Hindlimb muscle (tissue), 1 donor: ENCODE measurements around the gene MYADML2. TPM values are rescaled to one million over a fixed set of nuclear protein-coding genes. Genes with fewer than 3 reads are reported as not detected.
"Not testable (repeated sequence)": the region's sequence is repeated elsewhere in the genome, so short reads cannot be mapped to it uniquely, and the experiment has no call there.

Experiments
- DNase-seq: peaks from one replicate; pipeline ENCODE4 v3.0.0-alpha.2; 2013
- polyA plus RNA-seq: library from polyadenylated mRNA; unstranded; fragments of 120-200 nt; gene quantifications from one replicate; pipeline ENCODE4 v1.2.1, GENCODE V29; 2013; ENCODE audit not compliant: insufficient read length

MYADML2 gene, protein sequence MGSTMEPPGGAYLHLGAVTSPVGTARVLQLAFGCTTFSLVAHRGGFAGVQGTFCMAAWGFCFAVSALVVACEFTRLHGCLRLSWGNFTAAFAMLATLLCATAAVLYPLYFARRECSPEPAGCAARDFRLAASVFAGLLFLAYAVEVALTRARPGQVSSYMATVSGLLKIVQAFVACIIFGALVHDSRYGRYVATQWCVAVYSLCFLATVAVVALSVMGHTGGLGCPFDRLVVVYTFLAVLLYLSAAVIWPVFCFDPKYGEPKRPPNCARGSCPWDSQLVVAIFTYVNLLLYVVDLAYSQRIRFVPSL
- polyA plus RNA-seq = 25.0 TPM

- no peak for DNase-seq
Observed at GRCh38 chr17:81947189-81947588, at the start of gene MYADML2. Gene MYADML2, minus strand, starts transcription at chr17:81947233. Its CDS starts 5,492 bp downstream, at chr17:81941741.

- no peak for DNase-seq
Observed at GRCh38 chr17:81996232-81996756, 49.3 kb upstream of the MYADML2 start.

DNA sequence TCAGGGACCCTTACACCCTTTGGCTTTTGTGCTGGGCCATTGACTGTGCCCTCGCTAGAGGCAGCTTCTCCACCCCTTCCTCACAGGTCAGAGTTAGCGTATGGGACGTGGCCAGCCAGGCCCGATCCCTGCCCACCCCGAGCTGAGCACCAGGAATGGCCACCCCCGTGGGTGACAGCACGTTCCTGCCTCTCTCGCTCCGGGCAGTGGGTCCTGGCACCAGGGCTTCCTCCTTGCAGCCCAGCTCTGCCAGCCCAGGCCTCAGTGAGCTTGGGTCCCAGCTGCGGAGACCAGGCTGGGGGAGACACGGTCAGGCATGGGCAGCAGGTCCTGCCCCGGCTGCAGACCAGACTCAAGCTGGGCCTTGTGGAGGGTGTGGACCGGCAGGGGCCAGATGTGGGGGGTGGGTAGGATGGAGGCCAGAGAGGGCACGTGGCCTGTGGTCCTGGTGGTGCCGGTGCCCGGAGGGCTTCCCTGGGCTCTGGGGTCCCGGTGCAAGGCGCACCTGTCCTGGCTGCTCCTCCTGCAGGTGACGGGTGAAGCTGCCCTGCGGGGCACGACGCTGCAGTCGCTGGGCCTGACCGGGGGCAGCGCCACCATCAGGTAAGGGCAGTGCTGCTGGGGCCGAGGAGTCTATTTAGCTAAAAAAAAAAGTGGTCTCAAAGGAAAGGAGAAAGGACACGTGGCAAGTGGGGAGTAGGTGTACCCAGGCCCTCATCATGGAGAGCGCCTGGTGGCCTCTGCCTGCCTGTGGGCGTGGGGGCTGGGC lies 48.6 kb upstream of the MYADML2 start:
- DNase-seq = no peak

DNA sequence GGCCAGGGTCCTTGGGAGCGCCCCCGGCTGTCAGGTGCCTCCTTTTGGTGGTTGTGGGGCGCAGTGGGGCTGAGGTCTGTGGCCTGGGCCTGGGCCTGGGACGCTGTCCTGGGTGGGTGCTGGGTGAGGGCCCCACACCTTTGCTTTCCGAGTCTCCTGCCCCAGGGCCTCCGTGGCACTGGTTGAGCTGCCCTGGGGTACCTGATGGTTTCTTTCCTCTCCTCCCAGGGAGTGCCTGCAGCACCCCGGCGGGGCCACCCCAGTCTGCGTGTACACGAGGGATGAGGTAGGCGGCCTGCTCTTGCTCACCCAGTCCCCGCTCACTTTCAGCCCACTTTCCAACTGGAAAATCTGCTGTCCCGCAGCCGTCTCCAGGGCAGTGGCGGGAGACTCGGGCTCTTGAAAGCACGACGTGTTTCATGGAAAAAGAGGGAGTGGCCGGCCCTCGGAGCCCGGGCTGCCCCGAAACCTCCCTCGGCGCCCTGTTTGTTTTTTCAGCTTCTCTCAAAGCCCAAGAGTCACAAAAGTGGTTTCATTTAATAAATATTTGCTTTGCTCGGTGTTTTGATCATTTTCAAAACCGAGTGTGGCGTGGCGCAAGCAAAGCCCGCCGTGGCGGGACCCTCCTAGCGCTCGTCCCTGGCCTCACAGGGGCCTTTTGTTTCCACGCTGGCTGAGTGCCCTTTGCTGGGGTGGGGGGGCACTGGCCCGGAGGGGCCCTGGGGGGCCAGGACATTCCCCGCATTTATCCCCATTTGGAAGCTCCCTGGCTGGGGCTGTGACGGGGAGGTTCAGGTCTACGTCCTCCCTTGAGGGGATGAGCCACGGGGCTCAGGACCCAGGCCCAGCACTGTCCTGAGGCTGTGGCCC lies 47.8 kb upstream of the MYADML2 start:
- DNase-seq = no peak

DNA sequence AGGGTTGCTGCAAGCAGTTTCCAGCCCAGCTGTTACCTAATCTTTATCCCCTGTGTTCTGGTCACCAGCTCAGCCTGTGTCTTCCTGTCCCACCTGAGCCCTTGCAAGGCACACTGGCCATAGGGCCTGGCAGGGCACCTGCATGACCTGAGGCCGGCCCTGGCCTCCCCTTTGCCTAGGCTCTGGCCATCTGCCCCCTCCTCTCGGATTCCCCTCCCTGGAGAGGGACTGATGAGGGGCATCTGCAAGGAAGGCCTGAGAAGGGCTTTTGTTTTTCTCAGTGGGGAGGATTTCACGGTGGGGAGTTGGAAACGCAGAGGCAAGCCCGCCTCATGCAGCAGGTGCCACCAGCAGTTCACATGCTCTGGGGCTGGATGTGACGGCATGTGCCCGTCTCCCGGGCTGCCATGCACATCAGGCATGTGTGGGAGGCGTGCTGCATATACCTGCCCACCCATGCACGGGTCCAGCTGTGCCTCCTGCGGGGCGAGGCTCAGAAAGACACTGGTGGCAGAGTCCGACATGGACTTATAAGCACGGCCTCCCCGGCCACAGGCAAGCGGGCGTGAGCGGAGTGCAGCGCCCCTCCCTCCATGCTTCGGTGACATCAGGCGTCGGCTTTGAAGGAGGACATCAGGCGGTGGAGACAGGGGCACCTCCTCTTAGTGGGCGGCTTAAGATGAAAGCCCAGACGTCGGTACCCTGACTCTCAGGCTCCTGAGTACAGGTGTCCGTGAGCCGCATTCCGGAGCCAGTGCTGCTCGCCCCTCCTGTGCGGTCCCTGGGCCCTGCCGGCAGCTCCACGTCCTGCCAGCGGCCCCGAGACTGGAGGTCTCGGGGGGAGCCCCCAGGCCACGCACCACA lies 46.9 kb upstream of the MYADML2 start:
- no peak for DNase-seq

GRCh38 chr17:81992306-81993102 lies 45.5 kb upstream of the MYADML2 start:
- no peak for DNase-seq

GRCh38 chr17:81991684-81992305 lies 44.8 kb upstream of the MYADML2 start:
- DNase-seq = peak; percentile 58

- no peak for DNase-seq
Observed at GRCh38 chr17:81990836-81991683, 44.0 kb upstream of the MYADML2 start.

DNA sequence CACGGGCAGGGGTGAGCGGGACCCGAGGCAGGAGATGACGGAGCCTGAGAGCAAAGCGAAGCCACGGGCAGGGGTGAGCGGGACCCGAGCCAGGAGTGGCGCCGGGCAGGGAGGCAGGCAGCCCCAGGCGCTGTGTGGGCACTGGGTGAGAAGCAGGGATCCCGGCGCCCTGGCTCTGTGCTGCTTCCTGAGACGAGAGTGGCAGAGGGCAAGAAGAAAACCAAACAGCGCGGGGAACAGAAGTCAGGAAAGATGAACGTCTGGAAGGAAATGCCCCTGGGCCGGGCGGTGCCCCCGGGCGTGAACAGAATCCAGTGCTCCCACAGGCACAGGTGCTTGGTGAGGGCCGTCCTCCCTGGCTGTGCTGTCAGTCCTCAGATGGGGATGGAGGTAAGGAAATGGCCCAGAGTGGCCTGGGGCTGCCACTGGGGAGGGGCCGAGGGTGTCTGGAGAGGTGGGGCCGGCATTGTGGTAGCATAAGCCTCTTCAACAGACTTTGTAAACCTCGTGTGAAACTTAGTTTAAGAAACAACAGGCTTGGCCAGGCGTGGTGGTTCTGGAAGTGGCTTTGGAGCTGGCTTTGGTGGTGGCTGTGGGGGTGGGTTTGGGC lies 40.2 kb upstream of the MYADML2 start:
- no peak for DNase-seq

DNA sequence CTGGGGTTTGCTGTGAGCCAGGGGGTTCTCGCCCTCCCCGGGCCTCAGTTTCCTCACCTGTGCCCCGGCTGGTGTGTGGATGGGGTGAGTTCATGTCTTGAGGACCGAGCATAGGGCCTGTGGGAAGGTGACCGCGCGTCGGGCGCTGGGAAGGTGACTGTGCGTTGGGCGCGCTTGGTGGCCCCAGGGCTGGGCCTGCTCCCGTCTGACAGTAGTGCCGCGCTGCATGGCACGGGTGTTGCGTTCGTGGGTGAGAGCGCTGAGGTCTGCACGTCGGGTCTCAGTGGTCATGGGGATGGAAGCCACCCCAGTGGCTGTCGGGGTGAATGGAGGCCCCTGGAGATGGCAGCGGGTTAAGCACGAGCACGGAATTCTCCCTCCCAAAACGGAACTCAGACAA lies 39.6 kb upstream of the MYADML2 start:
- DNase-seq = no peak

DNA sequence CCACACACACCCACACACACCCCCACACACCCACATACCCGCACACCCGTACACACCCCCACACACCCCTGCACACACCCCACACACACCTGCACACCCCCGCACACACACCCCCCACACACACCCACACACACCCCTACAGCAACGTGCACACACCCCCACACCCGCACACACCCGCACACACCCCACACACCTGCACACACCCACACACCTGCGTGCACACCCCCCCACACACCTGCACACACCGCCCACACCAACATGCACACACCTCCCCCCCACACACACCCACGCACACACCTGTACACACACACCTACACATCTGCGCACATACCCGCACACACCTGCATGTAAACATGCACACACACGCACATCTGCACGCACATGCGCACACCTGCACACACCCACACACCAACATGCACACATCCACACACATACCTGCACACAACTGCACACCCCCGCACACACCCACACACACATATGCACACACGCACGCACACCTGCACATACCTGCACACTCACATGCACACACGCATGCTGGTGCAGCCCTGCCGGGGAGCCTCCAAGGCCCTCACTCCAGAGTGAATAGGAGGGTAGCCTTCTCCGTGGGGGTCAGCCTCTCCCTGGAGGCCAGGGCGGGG lies 37.9 kb upstream of the MYADML2 start:
- no peak for DNase-seq

GRCh38 chr17:81983639-81984373 lies 36.8 kb upstream of the MYADML2 start:
- DNase-seq = no peak

GRCh38 chr17:81983011-81983638 lies 36.1 kb upstream of the MYADML2 start:
- DNase-seq = no peak

DNA sequence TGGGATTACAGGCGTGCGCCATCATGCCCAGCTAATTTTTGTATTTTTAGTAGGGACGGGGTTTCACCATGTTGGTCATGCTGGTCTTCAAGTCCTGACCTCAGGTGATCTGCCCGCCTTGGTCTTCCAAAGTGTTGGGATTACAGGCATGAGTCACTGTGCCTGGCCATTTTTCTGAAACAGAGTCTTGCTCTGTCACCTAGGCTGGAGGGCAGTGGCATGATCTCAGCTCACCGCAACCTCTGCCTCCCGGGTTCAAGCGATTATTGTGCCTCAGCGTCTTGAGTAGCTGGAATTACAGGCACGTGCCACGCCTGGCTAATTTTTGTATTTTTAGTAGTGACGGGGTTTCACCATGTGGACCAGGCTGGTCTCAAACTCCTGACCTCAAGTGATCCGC lies 34.5 kb upstream of the MYADML2 start:
- DNase-seq = not testable (repeated sequence)

- no peak for DNase-seq
Observed at GRCh38 chr17:81980707-81981343, 33.8 kb upstream of the MYADML2 start.

GRCh38 chr17:81980122-81980521 lies 33.1 kb upstream of the MYADML2 start:
- DNase-seq = no peak
